ENCODE measurements around the gene PEX7.
"Not testable (repeated sequence)": the region's sequence is repeated elsewhere in the genome, so short reads cannot be mapped to it uniquely, and the experiment has no call there.

Gene PEX7

GRCh38 chr6:136959471-136959891 lies 137.1 kb downstream of the PEX7 start:
- no peak for DNase-seq

- DNase-seq, result not testable (repeated sequence)
These were observed 137.5 kb downstream of the PEX7 start for GRCh38 chr6:136959935-136960334.

GRCh38 chr6:136960781-136961180 lies 138.4 kb downstream of the PEX7 start:
- no peak for DNase-seq

GRCh38 chr6:136961848-136962247 lies 139.5 kb downstream of the PEX7 start:
- DNase-seq, result no peak

- peak; percentile 85 for DNase-seq
These were observed 140.3 kb downstream of the PEX7 start for GRCh38 chr6:136962661-136963060.

GRCh38 chr6:136963259-136963658 lies 140.9 kb downstream of the PEX7 start:
- no peak for DNase-seq

Measured in NCI-H1436 treated with DMSO at 0.1 percent for 48 hours (cell line).